ENCODE measurements around the gene NDST4. TPM values are rescaled to one million over a fixed set of nuclear protein-coding genes. Genes with fewer than 3 reads are reported as not detected.

Gene NDST4
- total and polyA plus RNA-seq, 4 experiments from 2014 or later = not detected

DNA sequence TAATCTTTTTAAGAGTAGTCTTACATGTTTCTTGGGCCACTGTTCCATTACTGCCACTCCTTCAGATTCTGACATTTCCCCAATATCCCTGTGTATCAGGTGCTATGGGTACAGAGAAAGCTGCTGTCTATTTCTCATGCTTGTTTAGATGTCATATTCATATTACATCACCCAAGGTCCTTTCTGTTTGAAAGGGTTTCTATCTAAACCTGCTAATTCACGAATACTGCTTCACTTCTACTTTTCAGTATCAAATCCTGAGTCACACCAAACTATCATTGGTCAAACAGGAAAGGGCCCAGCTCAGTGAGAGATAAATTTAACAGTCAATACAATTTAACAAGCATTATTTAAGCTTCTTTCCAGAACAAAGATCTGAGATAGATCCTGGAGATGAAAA lies 273.4 kb downstream of the NDST4 start:
- no peak overlapping the region for H3K4me3 ChIP-seq (ENCODE audit: low read length in 2 of 2)
- H3K36me3 ChIP-seq (ENCODE audit: insufficient read depth, low read length) = no peaks in the 10 kb centered on the region
- H3K27ac Mint-ChIP-seq = no peak overlapping the region
- no peak overlapping the region for H3K4me3 Mint-ChIP-seq
- POLR2A ChIA-PET (ENCODE audit: partially characterized antibody) = no interaction called here
- DNase-seq = no peak
- intact Hi-C loops (cut with micrococcal nuclease) = no loop called here
- H3K9me3 ChIP-seq (ENCODE audit: control insufficient read depth in 1 of 2, low read length in 2 of 2) = no peaks in the 10 kb centered on the region
- peaks cover 0 to 5% (median 0%) of the 10 kb centered on the region in 8 donors for H3K9me3 Mint-ChIP-seq
- H3K27me3 Mint-ChIP-seq = no peaks in the 10 kb centered on the region
- H3K4me1 ChIP-seq (ENCODE audit: insufficient read depth, low read length) = no peaks in the 10 kb centered on the region
- H3K27ac ChIP-seq (ENCODE audit: low read depth, low read length) = no peak overlapping the region
- CTCF ChIA-PET (ENCODE audit: partially characterized antibody) = no interaction called here
- H3K27me3 ChIP-seq (ENCODE audit: insufficient read depth, low read length) = no peaks in the 10 kb centered on the region
- H3K36me3 Mint-ChIP-seq = no peaks in the 10 kb centered on the region
- no peaks in the 10 kb centered on the region for H3K4me1 Mint-ChIP-seq

DNA sequence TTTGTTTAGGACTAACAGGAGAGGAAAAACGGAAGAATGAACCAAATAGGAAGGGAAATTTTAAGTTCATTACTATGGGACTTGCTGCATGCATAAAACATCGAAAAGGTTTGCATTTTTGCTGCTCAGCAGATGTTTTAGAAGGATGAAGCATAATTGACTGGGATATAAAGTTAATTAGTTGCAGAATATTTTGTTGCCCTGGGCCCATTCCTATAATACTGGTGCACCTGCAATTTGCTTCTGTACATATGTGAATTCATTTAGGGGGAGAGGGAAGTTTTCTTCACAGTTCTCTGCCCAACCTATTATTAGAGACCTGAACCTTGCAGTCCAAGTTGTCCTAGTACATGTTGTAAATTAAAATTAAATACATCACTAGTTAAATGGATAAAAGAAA lies 282.8 kb downstream of the NDST4 start:
- H3K27ac Mint-ChIP-seq = no peak overlapping the region
- H3K27me3 ChIP-seq (ENCODE audit: insufficient read depth, low read length) = no peaks in the 10 kb centered on the region
- no peak overlapping the region for H3K27ac ChIP-seq (ENCODE audit: low read depth, low read length)
- H3K27me3 Mint-ChIP-seq = peaks cover 0 to 1% of the 10 kb centered on the region in 2 donors
- H3K36me3 ChIP-seq (ENCODE audit: insufficient read depth, low read length) = no peaks in the 10 kb centered on the region
- no peaks in the 10 kb centered on the region for H3K4me1 ChIP-seq (ENCODE audit: insufficient read depth, low read length)
- DNase-seq = no peak
- ChIA-PET CTCF (ENCODE audit: partially characterized antibody) (no interaction called here), POLR2A (ENCODE audit: partially characterized antibody) (no interaction called here)
- no peaks in the 10 kb centered on the region for H3K9me3 Mint-ChIP-seq
- intact Hi-C loops (cut with micrococcal nuclease) = no loop called here
- no peak overlapping the region for H3K4me3 ChIP-seq (ENCODE audit: low read length in 2 of 2)
- no peaks in the 10 kb centered on the region for H3K9me3 ChIP-seq (ENCODE audit: control insufficient read depth in 1 of 2, low read length in 2 of 2)
- no peak overlapping the region for H3K4me3 Mint-ChIP-seq
- H3K36me3 Mint-ChIP-seq = no peaks in the 10 kb centered on the region
- no peaks in the 10 kb centered on the region for H3K4me1 Mint-ChIP-seq

DNA sequence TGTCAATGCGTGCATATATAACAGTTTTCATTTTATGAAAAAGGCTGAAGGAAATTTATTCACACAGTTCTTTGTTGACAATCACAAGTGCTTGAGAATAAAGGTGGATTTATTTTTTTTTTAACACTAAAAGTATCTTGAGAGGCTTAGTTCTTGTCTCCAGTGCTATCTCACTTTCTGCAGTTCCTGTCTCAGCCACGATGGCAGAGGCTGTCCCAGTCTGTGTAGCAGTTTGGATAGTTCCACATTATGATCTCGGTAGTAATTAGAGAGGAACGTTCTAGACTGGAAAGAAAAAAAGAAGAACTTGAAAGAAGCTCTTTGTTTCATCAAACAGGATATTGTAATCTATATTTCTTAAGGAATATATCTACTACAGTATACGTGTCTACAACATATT lies 285.8 kb downstream of the NDST4 start:
- ChIA-PET CTCF (ENCODE audit: partially characterized antibody) (no interaction called here), POLR2A (ENCODE audit: partially characterized antibody) (no interaction called here)
- Histone ChIP-seq H3K36me3 (ENCODE audit: insufficient read depth, low read length) (no peaks in the 10 kb centered on the region), H3K4me1 (ENCODE audit: insufficient read depth, low read length) (no peaks in the 10 kb centered on the region), H3K27ac (ENCODE audit: low read depth, low read length) (no peak overlapping the region), H3K9me3 (ENCODE audit: control insufficient read depth in 1 of 2, low read length in 2 of 2) (no peaks in the 10 kb centered on the region), H3K27me3 (ENCODE audit: insufficient read depth, low read length) (no peaks in the 10 kb centered on the region), H3K4me3 (ENCODE audit: low read length in 2 of 2) (no peak overlapping the region)
- H3K27me3 Mint-ChIP-seq = peaks cover 0 to 4% of the 10 kb centered on the region in 2 donors
- no peak overlapping the region for H3K4me3 Mint-ChIP-seq
- H3K9me3 Mint-ChIP-seq = no peaks in the 10 kb centered on the region
- H3K27ac Mint-ChIP-seq = no peak overlapping the region
- H3K36me3 Mint-ChIP-seq = no peaks in the 10 kb centered on the region
- no peaks in the 10 kb centered on the region for H3K4me1 Mint-ChIP-seq
- intact Hi-C loops (cut with micrococcal nuclease) = no loop called here
- DNase-seq = no peak

- no peaks in the 10 kb centered on the region for H3K4me1 ChIP-seq (ENCODE audit: insufficient read depth, low read length)
- intact Hi-C loops (cut with micrococcal nuclease) = no loop called here
- no peak overlapping the region for H3K4me3 ChIP-seq (ENCODE audit: low read length in 2 of 2)
- Mint-ChIP-seq H3K4me1 (no peaks in the 10 kb centered on the region), H3K27ac (no peak overlapping the region), H3K9me3 (peaks cover 0 to 2% (median 0%) of the 10 kb centered on the region in 8 donors), H3K27me3 (peaks cover 0 to 2% of the 10 kb centered on the region in 2 donors), H3K36me3 (no peaks in the 10 kb centered on the region), H3K4me3 (no peak overlapping the region)
- CTCF ChIA-PET (ENCODE audit: partially characterized antibody) = no interaction called here
- H3K27ac ChIP-seq (ENCODE audit: low read depth, low read length) = no peak overlapping the region
- DNase-seq = no peak
- H3K9me3 ChIP-seq (ENCODE audit: control insufficient read depth in 1 of 2, low read length in 2 of 2) = no peaks in the 10 kb centered on the region
- no peaks in the 10 kb centered on the region for H3K36me3 ChIP-seq (ENCODE audit: insufficient read depth, low read length)
- POLR2A ChIA-PET (ENCODE audit: partially characterized antibody) = no interaction called here
- H3K27me3 ChIP-seq (ENCODE audit: insufficient read depth, low read length) = no peaks in the 10 kb centered on the region
Observed at GRCh38 chr4:114815760-114816159, 297.7 kb downstream of the NDST4 start.

DNA sequence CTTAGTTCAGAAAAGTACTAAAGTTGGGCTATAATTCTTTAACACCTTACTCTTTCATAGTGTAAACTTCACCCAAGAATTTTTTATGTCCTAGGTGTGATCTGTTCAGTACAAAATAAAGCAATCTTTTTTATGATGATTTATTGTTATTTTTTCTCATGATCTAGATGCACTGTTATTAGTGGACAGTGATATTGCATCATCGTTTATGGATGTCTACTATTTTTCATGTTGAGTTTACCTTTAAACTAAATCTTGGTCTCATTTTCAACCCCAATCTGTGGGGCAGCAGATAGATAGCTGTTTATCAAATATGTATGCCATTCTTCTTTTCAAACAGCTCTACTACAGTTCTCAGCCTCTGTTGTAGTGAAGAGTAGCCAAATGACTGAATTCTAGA lies 299.5 kb downstream of the NDST4 start:
- POLR2A ChIA-PET (ENCODE audit: partially characterized antibody) = no interaction called here
- Mint-ChIP-seq H3K4me3 (no peak overlapping the region), H3K9me3 (peaks cover 0 to 2% (median 0%) of the 10 kb centered on the region in 8 donors), H3K4me1 (no peaks in the 10 kb centered on the region), H3K27ac (no peak overlapping the region), H3K36me3 (no peaks in the 10 kb centered on the region), H3K27me3 (peaks cover 0 to 4% of the 10 kb centered on the region in 2 donors)
- intact Hi-C loops (cut with micrococcal nuclease) = no loop called here
- no peak overlapping the region for H3K27ac ChIP-seq (ENCODE audit: low read depth, low read length)
- no peak for DNase-seq
- CTCF ChIA-PET (ENCODE audit: partially characterized antibody) = interaction anchor here (1.5 kb wide), 1 partner anchor 9 kb away, joined by 4 read pairs; no protein-coding TSS in a partner anchor
- no peaks in the 10 kb centered on the region for H3K4me1 ChIP-seq (ENCODE audit: insufficient read depth, low read length)
- no peaks in the 10 kb centered on the region for H3K36me3 ChIP-seq (ENCODE audit: insufficient read depth, low read length)
- H3K9me3 ChIP-seq (ENCODE audit: control insufficient read depth in 1 of 2, low read length in 2 of 2) = no peaks in the 10 kb centered on the region
- no peak overlapping the region for H3K4me3 ChIP-seq (ENCODE audit: low read length in 2 of 2)
- H3K27me3 ChIP-seq (ENCODE audit: insufficient read depth, low read length) = no peaks in the 10 kb centered on the region

DNA sequence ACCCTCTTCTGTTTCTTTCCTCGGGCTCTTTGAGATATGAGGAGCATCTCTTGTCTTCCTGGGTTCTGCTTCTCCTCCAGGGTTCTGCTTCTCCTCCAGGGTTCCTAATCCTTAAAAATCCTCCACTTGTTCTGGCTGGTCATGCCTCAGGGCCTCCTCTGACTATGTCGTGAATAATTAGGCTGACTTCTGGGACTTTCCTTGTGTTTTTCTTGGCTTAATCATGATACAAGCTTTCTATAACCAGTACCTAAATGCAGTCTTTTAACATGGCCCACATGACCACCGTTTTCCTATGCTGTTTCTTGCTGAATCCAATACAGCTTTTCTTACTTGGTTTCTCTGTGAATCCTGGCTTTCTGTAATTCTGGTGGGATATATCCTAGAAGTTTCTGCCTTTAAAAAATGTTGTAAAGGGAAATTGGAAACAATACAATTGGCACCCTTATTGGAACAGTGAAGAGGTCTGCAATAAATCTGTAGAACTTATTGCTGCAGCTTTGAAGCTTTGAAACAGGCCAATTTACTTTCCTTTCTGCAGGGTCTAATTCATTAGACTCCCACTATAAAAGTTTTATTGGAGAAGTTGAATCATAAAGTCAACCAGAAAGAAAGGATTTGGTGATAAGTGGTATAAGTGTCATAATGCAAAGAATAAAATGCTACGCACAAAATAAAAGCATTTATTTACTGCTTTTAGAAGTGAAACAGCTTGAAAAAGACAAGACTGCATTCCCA lies 301.7 kb downstream of the NDST4 start:
- peaks cover 0 to 9% of the 10 kb centered on the region in 2 donors for H3K27me3 Mint-ChIP-seq
- CTCF ChIA-PET (ENCODE audit: partially characterized antibody) = no interaction called here
- H3K27ac Mint-ChIP-seq = peak overlapping the region in 1 of 7 donors; percentile 32
- Histone ChIP-seq H3K4me1 (ENCODE audit: insufficient read depth, low read length) (no peaks in the 10 kb centered on the region), H3K4me3 (ENCODE audit: low read length in 2 of 2) (no peak overlapping the region), H3K27me3 (ENCODE audit: insufficient read depth, low read length) (no peaks in the 10 kb centered on the region), H3K27ac (ENCODE audit: low read depth, low read length) (no peak overlapping the region), H3K9me3 (ENCODE audit: control insufficient read depth in 1 of 2, low read length in 2 of 2) (no peaks in the 10 kb centered on the region), H3K36me3 (ENCODE audit: insufficient read depth, low read length) (no peaks in the 10 kb centered on the region)
- no peaks in the 10 kb centered on the region for H3K4me1 Mint-ChIP-seq
- no peak for DNase-seq
- POLR2A ChIA-PET (ENCODE audit: partially characterized antibody) = no interaction called here
- H3K36me3 Mint-ChIP-seq = no peaks in the 10 kb centered on the region
- peaks cover 0 to 2% (median 0%) of the 10 kb centered on the region in 8 donors for H3K9me3 Mint-ChIP-seq
- no peak overlapping the region for H3K4me3 Mint-ChIP-seq
- intact Hi-C loops (cut with micrococcal nuclease) = no loop called here

GRCh38 chr4:114807759-114808404 lies 305.5 kb downstream of the NDST4 start:
- ChIA-PET POLR2A (ENCODE audit: partially characterized antibody) (no interaction called here), CTCF (ENCODE audit: partially characterized antibody) (interaction anchor here (0.9 to 2.8 kb wide), 11 partner anchors 8 to 1413 kb away, joined by 3 to 8 read pairs (median 3); no protein-coding TSS in a partner anchor)
- DNase-seq = peak in 4 of 5 donors; percentile 24 to 43 (median 36)
- intact Hi-C loops (cut with micrococcal nuclease) = loop anchor here (5.0 kb wide), 1 partner anchor 421 kb away; no protein-coding TSS in a partner anchor
- no peak overlapping the region for H3K27ac Mint-ChIP-seq
- no peaks in the 10 kb centered on the region for H3K27me3 ChIP-seq (ENCODE audit: insufficient read depth, low read length)
- no peak overlapping the region for H3K4me3 ChIP-seq (ENCODE audit: low read length in 2 of 2)
- no peaks in the 10 kb centered on the region for H3K9me3 ChIP-seq (ENCODE audit: control insufficient read depth in 1 of 2, low read length in 2 of 2)
- no peak overlapping the region for H3K27ac ChIP-seq (ENCODE audit: low read depth, low read length)
- no peaks in the 10 kb centered on the region for H3K4me1 ChIP-seq (ENCODE audit: insufficient read depth, low read length)
- H3K36me3 Mint-ChIP-seq = no peaks in the 10 kb centered on the region
- H3K4me1 Mint-ChIP-seq = no peaks in the 10 kb centered on the region
- H3K27me3 Mint-ChIP-seq = peaks cover 1 to 9% of the 10 kb centered on the region in 2 donors
- H3K36me3 ChIP-seq (ENCODE audit: insufficient read depth, low read length) = no peaks in the 10 kb centered on the region
- no peak overlapping the region for H3K4me3 Mint-ChIP-seq
- H3K9me3 Mint-ChIP-seq = no peaks in the 10 kb centered on the region

Measured in CD4-positive, alpha-beta memory T cell (primary cell).